HG03135 (cell line): ENCODE measurements around the gene NHLH2.

Experiments
- ATAC-seq: cut with Tn5 transposase; IDR thresholded peaks from one replicate; pipeline ENCODE4 v1.9.1; 2021; ENCODE audit warnings: mild to moderate bottlenecking, moderate library complexity; ENCODE audit not compliant: unreplicated experiment

NHLH2 gene

GRCh38 chr1:115840605-115841460 lies at the start of gene NHLH2:
Gene NHLH2 (minus strand): TSS chr1:115841126. CDS start chr1:115838372, 2,754 bp downstream.
- ATAC-seq = no peak

- ATAC-seq = no peak
Measured at GRCh38 chr1:115890580-115890979, 49.7 kb upstream of the NHLH2 start.

- ATAC-seq = no peak
Measured at GRCh38 chr1:115888976-115889375, 48.0 kb upstream of the NHLH2 start.

- no peak for ATAC-seq
Measured at GRCh38 chr1:115882913-115883902, 42.3 kb upstream of the NHLH2 start.

GRCh38 chr1:115880981-115881672 lies 40.2 kb upstream of the NHLH2 start:
- no peak for ATAC-seq

GRCh38 chr1:115879977-115880376 lies 39.1 kb upstream of the NHLH2 start:
- ATAC-seq = no peak

DNA sequence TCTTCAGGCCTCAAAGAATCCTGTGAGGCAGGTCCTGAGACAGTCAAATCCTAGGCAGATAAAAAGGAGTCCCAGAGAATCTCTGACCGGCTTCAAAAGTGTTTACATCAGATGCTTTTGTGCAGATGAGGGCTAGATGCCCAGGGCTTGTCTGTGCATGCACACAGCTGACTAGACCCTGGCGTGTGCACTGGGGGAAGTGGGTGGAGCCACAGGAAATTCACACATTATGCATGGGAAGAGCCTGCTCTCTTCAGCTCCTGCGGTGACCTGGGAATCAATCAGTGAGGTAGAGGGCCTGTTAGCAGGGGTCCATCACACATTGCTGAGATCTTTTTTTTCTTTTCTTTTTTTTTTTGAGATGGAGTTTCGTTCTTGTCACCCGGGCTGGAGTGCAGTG lies 36.6 kb upstream of the NHLH2 start:
- no peak for ATAC-seq

- ATAC-seq = no peak
Measured at GRCh38 chr1:115874904-115875303, 34.0 kb upstream of the NHLH2 start.

DNA sequence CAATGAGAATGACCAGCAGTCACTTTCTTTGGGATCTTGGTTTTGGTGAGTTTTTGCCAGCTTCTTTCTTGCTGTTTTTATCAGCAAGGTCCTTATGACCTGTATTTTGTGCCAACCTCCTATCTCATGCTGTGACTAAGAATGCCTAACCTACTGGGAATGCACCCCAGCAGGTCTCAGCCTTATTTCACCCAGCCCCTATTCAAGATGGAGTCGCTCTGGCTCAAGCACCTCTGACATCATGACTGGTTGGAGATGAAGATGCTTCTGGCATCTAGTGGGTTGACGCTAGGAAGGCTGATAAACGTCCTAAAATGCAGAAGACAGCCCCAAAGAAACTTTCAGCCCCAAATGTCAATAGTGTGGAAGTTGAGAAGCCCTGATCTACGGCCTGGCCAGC lies 33.6 kb upstream of the NHLH2 start:
- no peak for ATAC-seq

DNA sequence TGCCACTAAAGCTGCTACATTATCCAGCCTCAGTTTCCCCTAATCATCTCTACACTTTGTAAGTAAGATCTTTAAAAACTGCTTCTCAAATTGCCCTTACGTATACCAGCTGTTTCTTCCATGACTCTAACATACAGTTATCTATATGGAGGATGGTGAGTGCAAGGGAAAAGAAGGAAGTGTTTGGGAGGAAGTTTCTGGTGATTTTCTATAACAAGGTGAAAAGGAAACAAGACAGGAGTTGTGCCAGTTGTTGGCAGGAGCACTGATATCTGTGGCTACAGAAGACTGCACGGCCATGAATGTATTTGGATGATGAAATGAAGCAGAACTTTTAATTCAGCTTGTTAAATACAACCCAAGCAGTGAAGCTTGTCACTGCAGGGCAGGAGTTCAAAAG lies 32.3 kb upstream of the NHLH2 start:
- no peak for ATAC-seq

- ATAC-seq = no peak
Measured at GRCh38 chr1:115869064-115869463, 28.1 kb upstream of the NHLH2 start.

- no peak for ATAC-seq
Measured at GRCh38 chr1:115867216-115867615, 26.3 kb upstream of the NHLH2 start.

DNA sequence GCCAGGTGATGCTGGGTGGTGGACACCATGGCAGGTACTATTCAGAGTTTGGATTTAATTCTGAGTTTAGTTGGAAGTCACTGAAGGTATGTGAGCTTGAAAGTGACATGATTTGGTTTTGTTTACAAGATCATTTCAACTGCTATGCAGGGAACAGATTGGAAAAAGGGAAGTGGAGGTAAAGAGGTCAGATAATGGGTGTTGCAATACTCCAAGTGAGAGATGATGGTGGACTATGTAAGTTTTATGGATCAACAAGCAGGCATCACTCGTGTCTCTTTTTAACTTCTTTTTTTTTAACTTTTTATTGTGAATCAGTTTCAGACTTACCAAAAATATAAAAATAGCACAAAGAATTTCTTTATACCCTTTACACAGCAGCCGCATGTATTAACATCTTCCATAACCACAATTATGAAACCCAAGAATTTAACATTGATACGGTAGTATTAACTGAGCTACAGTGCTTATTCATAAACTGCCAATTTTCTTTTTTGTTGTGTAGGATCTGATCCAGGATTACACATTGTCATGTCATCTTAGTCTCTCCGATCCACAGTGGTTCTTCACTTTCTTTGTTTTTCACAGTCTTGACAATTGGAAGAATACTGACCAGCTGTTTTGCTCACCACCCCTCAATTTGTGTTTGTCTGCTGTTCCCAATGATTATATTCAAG lies 24.9 kb upstream of the NHLH2 start:
- ATAC-seq = no peak

DNA sequence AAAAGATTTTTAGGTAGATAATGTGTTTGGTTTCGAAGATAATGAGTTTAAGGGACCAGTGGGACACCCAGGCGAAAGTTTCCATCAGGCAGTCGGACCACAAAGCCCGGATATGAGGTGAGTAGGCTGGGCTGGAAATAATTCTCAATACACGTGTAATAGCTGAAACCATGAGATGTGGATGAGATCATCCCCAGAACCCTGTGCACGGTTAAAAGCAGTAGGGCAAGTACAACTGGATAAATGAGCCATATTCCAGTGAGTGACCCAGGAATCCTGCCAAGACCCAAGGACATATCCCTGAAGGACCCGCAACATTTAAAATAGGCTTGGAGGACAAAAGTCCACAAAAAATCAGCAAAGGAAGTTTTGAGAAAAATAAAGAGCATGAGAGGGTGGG lies 21.5 kb upstream of the NHLH2 start:
- no peak for ATAC-seq

DNA sequence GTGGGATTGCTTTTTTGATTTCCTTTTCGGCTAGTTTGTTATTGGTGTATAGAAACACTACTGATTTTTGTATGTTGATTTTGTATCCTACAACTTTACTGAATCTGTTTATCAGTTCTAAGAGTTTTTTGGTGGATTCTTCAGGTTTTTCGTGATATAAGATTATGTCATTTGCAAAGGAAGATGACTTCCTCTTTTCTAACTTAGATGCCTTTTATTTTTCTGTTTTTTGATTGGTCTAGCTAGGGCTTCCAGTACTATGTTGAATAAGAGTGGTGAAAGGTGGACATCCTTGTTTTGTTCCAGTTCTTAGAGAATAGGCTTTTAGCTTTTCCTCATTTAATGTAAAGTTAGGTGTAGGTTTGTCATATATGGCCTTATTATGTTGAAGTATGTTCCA lies 13.1 kb upstream of the NHLH2 start:
- ATAC-seq = no peak

- no peak for ATAC-seq
Measured at GRCh38 chr1:115850937-115851336, 10.0 kb upstream of the NHLH2 start.

GRCh38 chr1:115847787-115848186 lies 6.9 kb upstream of the NHLH2 start:
- ATAC-seq = no peak

GRCh38 chr1:115842948-115843347 lies 2.0 kb upstream of the NHLH2 start:
- no peak for ATAC-seq

DNA sequence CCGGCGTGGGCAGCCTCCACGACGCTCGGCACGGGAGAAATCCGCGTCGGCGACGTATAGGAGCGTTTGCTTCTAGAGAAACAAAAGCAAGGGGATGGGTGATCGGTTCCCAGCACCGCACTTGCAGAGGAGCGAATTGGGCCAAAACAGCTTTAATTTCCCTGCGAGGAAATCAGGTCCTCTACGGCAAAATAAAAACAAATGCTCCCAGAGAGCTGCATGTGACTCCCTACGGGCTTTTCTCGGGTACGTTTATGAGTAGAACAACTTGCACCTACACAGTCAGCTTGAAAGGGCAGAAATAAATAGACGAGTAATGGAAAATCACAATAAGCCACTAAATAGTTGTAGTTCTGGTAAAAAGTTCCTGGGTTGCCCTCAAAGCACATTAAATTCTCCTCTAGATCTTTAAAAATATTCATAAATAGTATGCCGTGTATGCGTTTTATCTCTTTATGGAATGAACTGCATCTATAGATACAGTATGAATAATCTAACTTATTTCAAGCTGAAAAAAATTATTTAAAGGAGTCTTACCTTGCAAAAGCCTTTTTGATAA lies 1.2 kb downstream of the NHLH2 start:
- no peak for ATAC-seq

GRCh38 chr1:115839029-115839678 lies 1.8 kb downstream of the NHLH2 start:
- ATAC-seq = no peak
